22Rv1 (cell line): ENCODE results near the gene ADGRD1.

Experiments
- H3K27ac ChIP-seq: fragments of 450-650 bp; 2 replicates; pipeline ENCODE4 v1.5.1; 2017
- CTCF ChIP-seq: fragments of 450-650 bp; IDR thresholded peaks from 2 replicates; pipeline ENCODE4 v1.5.1; 2017; ENCODE audit warnings: mild to moderate bottlenecking
- ZFX ChIP-seq: fragments of 450-650 bp; IDR thresholded peaks from 2 replicates; pipeline ENCODE4 v1.6.1; 2017; ENCODE audit warnings: antibody characterized with exemption, borderline replicate concordance

Gene ADGRD1

DNA sequence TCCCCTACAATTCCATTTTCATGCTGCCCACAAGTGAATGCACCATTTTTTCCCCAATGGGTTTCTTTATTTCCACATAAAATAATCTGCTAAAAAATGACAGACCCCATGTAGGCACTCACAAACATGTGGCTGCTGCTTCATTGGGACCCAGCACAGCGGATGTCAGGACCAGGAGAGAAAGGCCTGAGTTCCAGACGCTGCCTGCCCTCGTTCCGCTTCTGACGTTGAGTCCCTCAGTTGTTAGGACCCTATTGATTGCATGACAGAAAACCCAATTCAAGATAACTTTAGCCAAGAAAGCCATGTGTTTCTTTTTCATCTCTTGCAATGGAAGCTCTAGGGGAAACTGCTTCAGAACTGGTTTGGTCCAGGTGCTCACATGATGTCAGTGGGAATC, 34.6 kb downstream of the ADGRD1 start:
- TF ChIP-seq ZFX, result no peak
- TF ChIP-seq CTCF, result no peak
- H3K27ac ChIP-seq, result no peak overlapping the region

- no peak overlapping the region for H3K27ac ChIP-seq
- no peak for TF ChIP-seq CTCF
- TF ChIP-seq ZFX, result no peak
Observed at GRCh38 chr12:130988751-130989150, 35.0 kb downstream of the ADGRD1 start.

- TF ChIP-seq CTCF (no peak), ZFX (no peak)
- no peak overlapping the region for H3K27ac ChIP-seq
Observed at GRCh38 chr12:130989391-130989790, 35.7 kb downstream of the ADGRD1 start.

- TF ChIP-seq ZFX (no peak), CTCF (no peak)
- no peak overlapping the region for H3K27ac ChIP-seq
Observed at GRCh38 chr12:130990034-130990433, 36.3 kb downstream of the ADGRD1 start.

DNA sequence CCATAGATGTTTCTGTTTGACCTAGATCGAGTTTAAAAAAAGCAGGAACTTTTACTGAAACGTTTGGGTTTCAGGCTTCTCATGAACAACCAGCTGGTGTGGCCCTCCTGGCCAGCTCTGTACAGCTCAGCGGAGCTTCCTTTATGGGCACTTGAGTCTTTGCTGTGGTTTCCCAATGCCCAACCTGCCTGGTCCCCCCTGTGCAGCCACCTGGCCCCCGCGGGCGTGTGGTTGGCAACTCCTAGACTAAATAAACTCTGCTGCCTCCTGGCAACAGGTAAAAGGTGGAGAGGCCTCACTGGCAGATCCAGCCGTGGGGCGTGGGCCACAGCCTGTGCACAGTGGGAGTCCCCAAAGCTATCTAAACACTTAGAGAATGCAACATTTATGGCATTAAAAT, 38.7 kb downstream of the ADGRD1 start:
- TF ChIP-seq ZFX (no peak), CTCF (no peak)
- H3K27ac ChIP-seq, result no peak overlapping the region

- TF ChIP-seq ZFX, result no peak
- no peak for TF ChIP-seq CTCF
- H3K27ac ChIP-seq, result no peak overlapping the region
Observed at GRCh38 chr12:130992979-130993538, 39.4 kb downstream of the ADGRD1 start.

DNA sequence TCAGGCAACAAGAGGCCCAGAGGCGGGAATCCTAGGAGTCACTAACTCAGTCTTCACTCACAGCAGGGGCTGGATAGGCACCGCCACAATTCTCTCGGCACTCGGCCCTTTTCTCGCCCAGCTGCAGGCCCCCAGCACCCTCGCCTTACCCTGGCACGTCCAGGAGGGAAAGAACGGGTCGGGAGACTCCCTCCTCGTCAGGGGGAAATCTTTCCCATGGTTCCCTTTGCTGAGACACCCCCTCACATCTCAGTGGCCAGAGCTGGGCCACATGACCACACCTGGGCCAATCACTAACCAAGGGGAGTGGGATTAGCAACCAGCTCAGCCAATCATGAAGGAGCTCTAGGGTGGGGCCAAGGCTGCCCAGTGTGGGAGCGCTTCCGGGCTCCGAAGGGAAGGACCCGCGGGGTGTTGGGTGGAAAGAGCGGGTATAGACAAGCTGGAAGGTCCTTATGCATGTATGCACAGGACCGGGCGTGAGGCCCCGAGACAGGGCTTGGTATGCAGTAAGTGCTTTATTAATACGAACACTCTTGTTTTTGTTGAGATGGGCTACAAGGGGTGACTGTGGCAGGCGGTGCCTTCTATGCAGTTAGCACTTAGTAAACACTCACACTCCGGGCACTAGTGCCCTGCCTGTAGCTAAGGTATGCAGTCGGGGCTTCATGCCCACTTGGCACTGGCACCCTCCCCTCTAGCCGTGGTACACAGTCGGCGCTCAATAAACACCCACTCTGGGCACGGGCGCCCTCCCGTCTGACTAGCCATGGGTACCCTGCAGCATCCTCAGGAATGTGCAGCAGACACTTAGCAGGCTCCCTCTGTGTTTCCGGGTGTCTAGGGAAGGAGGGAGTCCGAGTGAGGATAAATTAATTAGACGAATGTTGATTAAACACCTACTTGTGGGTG, 40.3 kb downstream of the ADGRD1 start:
- TF ChIP-seq CTCF (no peak), ZFX (no peak)
- no peak overlapping the region for H3K27ac ChIP-seq
